H9 (cell line): Measurements from ENCODE around the gene ERO1A. TPM values are rescaled to one million over a fixed set of nuclear protein-coding genes. Genes with fewer than 3 reads are reported as not detected.

Experiments
- DNase-seq: peaks from one replicate; pipeline ENCODE4 v3.0.0-alpha.2; 2017
- H2AFZ ChIP-seq: one replicate; pipeline ENCODE4 v1.6.1; 2013; ENCODE audit warnings: mild to moderate bottlenecking, low read length, control low read depth, moderate library complexity
- H2AK5ac ChIP-seq: 2 replicates; pipeline ENCODE4 v1.6.1; 2013; ENCODE audit warnings: low read length, control low read depth, mixed read lengths; ENCODE audit not compliant: insufficient read length
- H2BK120ac ChIP-seq: one replicate; pipeline ENCODE4 v1.6.1; 2013; ENCODE audit warnings: low read depth, mild to moderate bottlenecking, low read length, control low read depth, inconsistent platforms; ENCODE audit not compliant: poor library complexity, severe bottlenecking
- H2BK12ac ChIP-seq: 2 replicates; pipeline ENCODE4 v1.6.1; 2013; ENCODE audit warnings: low read length, control low read depth, mixed read lengths, low read depth; ENCODE audit not compliant: insufficient read length
- H2BK15ac ChIP-seq: 2 replicates; pipeline ENCODE4 v1.6.1; 2013; ENCODE audit warnings: low read depth, low read length, control low read depth
- H2BK20ac ChIP-seq: one replicate; pipeline ENCODE4 v1.6.1; 2013; ENCODE audit warnings: low read depth, mild to moderate bottlenecking, low read length, control low read depth, inconsistent platforms; ENCODE audit not compliant: poor library complexity, severe bottlenecking
- H2BK5ac ChIP-seq: 2 replicates; pipeline ENCODE4 v1.6.1; 2013; ENCODE audit warnings: low read length, control low read depth, mixed read lengths; ENCODE audit not compliant: insufficient read length
- H3K14ac ChIP-seq: 2 replicates; pipeline ENCODE4 v1.6.1; 2013; ENCODE audit warnings: low read length, control low read depth; ENCODE audit not compliant: insufficient read depth
- H3K18ac ChIP-seq: 2 replicates; pipeline ENCODE4 v1.6.1; 2013; ENCODE audit warnings: low read depth, mild to moderate bottlenecking, mixed read lengths, low read length, control low read depth; ENCODE audit not compliant: insufficient read length
- H3K23ac ChIP-seq: 2 replicates; pipeline ENCODE4 v1.6.1; 2013; ENCODE audit warnings: low read length, control low read depth, mixed read lengths, low read depth; ENCODE audit not compliant: insufficient read length
- H3K23me2 ChIP-seq: 2 replicates; pipeline ENCODE4 v1.6.1; 2013; ENCODE audit warnings: low read depth, mild to moderate bottlenecking, mixed read lengths, low read length, control low read depth; ENCODE audit not compliant: insufficient read length, poor library complexity, severe bottlenecking
- H3K27ac ChIP-seq: 2 replicates; pipeline ENCODE4 v1.5.1; 2013; ENCODE audit warnings: low read length, control low read depth, mixed read lengths, low read depth; ENCODE audit not compliant: insufficient read length
- H3K27me3 ChIP-seq: 2 replicates; pipeline ENCODE4 v1.6.1; 2013; ENCODE audit warnings: low read length, control low read depth, inconsistent platforms; ENCODE audit not compliant: insufficient read depth
- H3K4ac ChIP-seq: 2 replicates; pipeline ENCODE4 v1.6.1; 2013; ENCODE audit warnings: low read depth, mild to moderate bottlenecking, control low read depth, inconsistent platforms, low read length, moderate library complexity
- H3K4me1 ChIP-seq: 2 replicates; pipeline ENCODE4 v1.6.1; 2013; ENCODE audit warnings: low read length, control low read depth, inconsistent platforms; ENCODE audit not compliant: insufficient read depth
- H3K4me2 ChIP-seq: 2 replicates; pipeline ENCODE4 v1.6.1; 2013; ENCODE audit warnings: low read length, control low read depth, mixed read lengths; ENCODE audit not compliant: insufficient read length, insufficient read depth
- H3K56ac ChIP-seq: 2 replicates; pipeline ENCODE4 v1.6.1; 2013; ENCODE audit warnings: low read depth, mild to moderate bottlenecking, mixed read lengths, low read length, control low read depth; ENCODE audit not compliant: insufficient read length
- H3K79me1 ChIP-seq: 2 replicates; pipeline ENCODE4 v1.6.1; 2013; ENCODE audit warnings: low read depth, mild to moderate bottlenecking, moderate library complexity, low read length, control low read depth, inconsistent platforms; ENCODE audit not compliant: insufficient read depth, poor library complexity, severe bottlenecking
- H3K79me2 ChIP-seq: 2 replicates; pipeline ENCODE4 v1.6.1; 2013; ENCODE audit warnings: low read length, control low read depth, inconsistent platforms; ENCODE audit not compliant: insufficient read depth
- H3K9ac ChIP-seq: 2 replicates; pipeline ENCODE4 v1.6.1; 2013; ENCODE audit warnings: low read length, control low read depth, mixed read lengths; ENCODE audit not compliant: insufficient read length; ENCODE audit errors: extremely low read depth
- H3K9me3 ChIP-seq: one replicate; pipeline ENCODE4 v1.6.1; 2013; ENCODE audit warnings: low read depth, low read length, inconsistent platforms; ENCODE audit not compliant: control insufficient read depth
- H3T11ph ChIP-seq: one replicate; pipeline ENCODE4 v1.6.1; 2013; ENCODE audit warnings: mild to moderate bottlenecking, low read length, control low read depth, inconsistent platforms
- H4K20me1 ChIP-seq: one replicate; pipeline ENCODE4 v1.6.1; 2013; ENCODE audit not compliant: control insufficient read depth, insufficient read length, insufficient read depth
- H4K5ac ChIP-seq: 2 replicates; pipeline ENCODE4 v1.6.1; 2013; ENCODE audit warnings: low read depth, mild to moderate bottlenecking, mixed read lengths, low read length, control low read depth; ENCODE audit not compliant: insufficient read length
- H4K8ac ChIP-seq: replicated peaks from 2 replicates; pipeline ENCODE4 v1.6.1; 2013; ENCODE audit warnings: low read length, control low read depth, mixed read lengths, low read depth; ENCODE audit not compliant: insufficient read length
- H4K91ac ChIP-seq: 2 replicates; pipeline ENCODE4 v1.6.1; 2013; ENCODE audit warnings: low read depth, mild to moderate bottlenecking, moderate library complexity, mixed read lengths, low read length, control low read depth; ENCODE audit not compliant: insufficient read length
- H3K27ac Mint-ChIP-seq, 3 experiments: 2 replicates in 2 of 3; 3 replicates in 1 of 3; pipeline ENCODE4 v1.8.0; 2020 to 2021; ENCODE audit warnings: mixed read lengths in 3 of 3, mild to moderate bottlenecking in 1 of 3, moderate library complexity in 1 of 3
- H3K27me3 Mint-ChIP-seq: 2 replicates; pipeline ENCODE4 v1.8.0; 2021; ENCODE audit warnings: low read depth, mild to moderate bottlenecking, moderate library complexity, mixed read lengths
- H3K36me3 Mint-ChIP-seq, 3 experiments: 2 replicates in 2 of 3; 3 replicates in 1 of 3; pipeline ENCODE4 v1.8.0; 2020 to 2021; ENCODE audit warnings: low read depth in 3 of 3, mixed read lengths in 3 of 3; ENCODE audit not compliant: insufficient read depth in 1 of 3
- H3K4me1 Mint-ChIP-seq, 2 experiments: 2 replicates each; pipeline ENCODE4 v1.8.0; 2020; ENCODE audit warnings: mixed read lengths in 2 of 2
- H3K4me3 Mint-ChIP-seq, 2 experiments: 2 replicates in 1 of 2; 3 replicates in 1 of 2; pipeline ENCODE4 v1.8.0; 2020 to 2021; ENCODE audit warnings: mild to moderate bottlenecking in 2 of 2, mixed read lengths in 2 of 2, moderate library complexity in 1 of 2
- H3K9me3 Mint-ChIP-seq, 2 experiments: 2 replicates in 1 of 2; 3 replicates in 1 of 2; pipeline ENCODE4 v1.8.0; 2020; ENCODE audit warnings: mild to moderate bottlenecking in 2 of 2, mixed read lengths in 2 of 2, moderate library complexity in 1 of 2
- CTCF ChIP-seq: fragments of 200-600 bp; sonication (generic); conservative IDR thresholded peaks from 3 replicates; pipeline ENCODE4 v1.8.0; 2021; ENCODE audit warnings: antibody characterized with exemption, mild to moderate bottlenecking
- WGBS: extraction: QIAGEN DNeasy Blood & Tissue Kit; methylation state at CpG from one replicate; pipeline ENCODE4 v1.1.7; 2013; ENCODE audit warnings: missing lambda C conversion rate, low lambda C conversion rate, mixed read lengths; ENCODE audit not compliant: insufficient read length; ENCODE audit errors: extremely low coverage; 5-methylcytosine and 5-hydroxymethylcytosine counted together
- total RNA-seq: library from RNA; stranded (reverse); gene quantifications from 2 replicates; pipeline ENCODE4 v1.2.1, GENCODE V29; 2021

The ERO1A gene
- total RNA-seq, 1 experiment from 2014 or later: 37.1 TPM

GRCh38 chr14:52693036-52693435 lies 2.3 kb downstream of the ERO1A start:
- H3K4me1 ChIP-seq: 0 out of 2 replicates have a peak, but pooled peaks cover 3% of the 10 kb centered on the region
- H2BK5ac ChIP-seq: no peak overlapping the region
- no peaks in the 10 kb centered on the region; the same call in none of the 2 replicates for H3K27me3 Mint-ChIP-seq
- no peak overlapping the region; a peak in 1 of 5 replicates for H3K4me3 Mint-ChIP-seq
- H3K79me2 ChIP-seq: peaks cover 2% of the 10 kb centered on the region; the same call in 1 of the 2 replicates
- H2AK5ac ChIP-seq: no peak overlapping the region
- TF ChIP-seq CTCF: no peak
- H3K14ac ChIP-seq: no peak overlapping the region
- no peak overlapping the region for H3K18ac ChIP-seq
- no peak overlapping the region for H3K4ac ChIP-seq
- H2BK20ac ChIP-seq: no peak overlapping the region
- H3K27ac ChIP-seq: no peak overlapping the region
- no peak overlapping the region for H3K9ac ChIP-seq
- H3K79me1 ChIP-seq: no peaks in the 10 kb centered on the region
- H3K27ac Mint-ChIP-seq: no peak overlapping the region
- H3K9me3 ChIP-seq: no peaks in the 10 kb centered on the region
- H2AFZ ChIP-seq: no peak overlapping the region
- no peak overlapping the region for H2BK12ac ChIP-seq
- H2BK120ac ChIP-seq: no peak overlapping the region
- peaks cover 3% of the 10 kb centered on the region for H3K23me2 ChIP-seq
- H3T11ph ChIP-seq: no peak overlapping the region
- H2BK15ac ChIP-seq: no peak overlapping the region
- no peaks in the 10 kb centered on the region for H3K27me3 ChIP-seq
- H3K9me3 Mint-ChIP-seq: no peaks in the 10 kb centered on the region
- no peak overlapping the region for H4K5ac ChIP-seq
- H3K36me3 Mint-ChIP-seq: no peaks in the 10 kb centered on the region; a peak in 1 of 7 replicates
- no peak overlapping the region for H3K23ac ChIP-seq
- peaks cover 19 to 34% of the 10 kb centered on the region in 2 experiments for H3K4me1 Mint-ChIP-seq
- no peak for DNase-seq
- H4K20me1 ChIP-seq: no peaks in the 10 kb centered on the region
- H3K56ac ChIP-seq: no peak overlapping the region
- no CpG with 5 or more reads among the region's 3 CpGs for WGBS
- no peak overlapping the region for H3K4me2 ChIP-seq
- no peak overlapping the region for H4K8ac ChIP-seq
- H4K91ac ChIP-seq: no peak overlapping the region
